ENCODE results near the gene SRGAP3.

Gene SRGAP3

DNA sequence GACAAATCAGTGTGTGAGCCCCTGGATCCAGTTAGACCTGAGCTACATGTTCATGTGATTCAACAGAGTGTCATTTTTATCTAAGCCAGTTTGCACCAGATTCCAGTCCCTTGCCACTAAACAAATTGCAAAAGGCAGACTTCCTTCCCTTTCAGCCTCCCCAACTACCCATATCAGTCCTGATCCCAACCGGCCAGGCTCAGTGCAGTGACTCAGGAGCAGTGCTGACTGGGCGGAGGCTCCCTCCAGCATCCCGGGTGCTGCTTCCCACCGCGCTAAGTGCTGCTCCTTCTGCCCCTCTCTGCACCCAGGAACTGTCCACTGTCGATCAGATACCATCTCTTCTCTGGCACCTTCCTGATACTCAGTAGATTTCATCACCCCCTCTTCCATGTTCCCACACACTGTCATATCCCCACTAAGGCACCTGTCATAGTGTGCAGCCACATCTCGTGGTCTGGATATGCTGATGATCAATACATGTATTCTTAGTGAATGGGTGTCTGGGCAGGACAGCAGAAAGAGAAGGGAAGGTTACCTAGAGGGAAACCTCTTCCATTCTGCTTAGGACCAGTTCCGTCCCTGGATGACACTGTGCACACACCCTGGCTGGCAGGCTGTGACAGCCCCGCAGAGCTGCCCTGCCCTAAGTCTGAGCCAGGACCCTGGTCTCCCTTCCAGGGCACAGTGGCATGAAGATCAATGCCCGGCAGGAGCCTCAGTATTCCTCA, 177.3 kb downstream of the SRGAP3 start:
- TF ChIP-seq, protein P1, sequence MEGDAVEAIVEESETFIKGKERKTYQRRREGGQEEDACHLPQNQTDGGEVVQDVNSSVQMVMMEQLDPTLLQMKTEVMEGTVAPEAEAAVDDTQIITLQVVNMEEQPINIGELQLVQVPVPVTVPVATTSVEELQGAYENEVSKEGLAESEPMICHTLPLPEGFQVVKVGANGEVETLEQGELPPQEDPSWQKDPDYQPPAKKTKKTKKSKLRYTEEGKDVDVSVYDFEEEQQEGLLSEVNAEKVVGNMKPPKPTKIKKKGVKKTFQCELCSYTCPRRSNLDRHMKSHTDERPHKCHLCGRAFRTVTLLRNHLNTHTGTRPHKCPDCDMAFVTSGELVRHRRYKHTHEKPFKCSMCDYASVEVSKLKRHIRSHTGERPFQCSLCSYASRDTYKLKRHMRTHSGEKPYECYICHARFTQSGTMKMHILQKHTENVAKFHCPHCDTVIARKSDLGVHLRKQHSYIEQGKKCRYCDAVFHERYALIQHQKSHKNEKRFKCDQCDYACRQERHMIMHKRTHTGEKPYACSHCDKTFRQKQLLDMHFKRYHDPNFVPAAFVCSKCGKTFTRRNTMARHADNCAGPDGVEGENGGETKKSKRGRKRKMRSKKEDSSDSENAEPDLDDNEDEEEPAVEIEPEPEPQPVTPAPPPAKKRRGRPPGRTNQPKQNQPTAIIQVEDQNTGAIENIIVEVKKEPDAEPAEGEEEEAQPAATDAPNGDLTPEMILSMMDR (IDR thresholded peaks at IDR 0.05; ENCODE audit: control insufficient read depth, insufficient read depth, low read depth, low read length, missing control alignments): no peak
- H3K4me3 ChIP-seq (ENCODE audit: control insufficient read depth, low read depth, low read length): no peak overlapping the region
- no peak for DNase-seq (ENCODE audit: low read depth)

DNA sequence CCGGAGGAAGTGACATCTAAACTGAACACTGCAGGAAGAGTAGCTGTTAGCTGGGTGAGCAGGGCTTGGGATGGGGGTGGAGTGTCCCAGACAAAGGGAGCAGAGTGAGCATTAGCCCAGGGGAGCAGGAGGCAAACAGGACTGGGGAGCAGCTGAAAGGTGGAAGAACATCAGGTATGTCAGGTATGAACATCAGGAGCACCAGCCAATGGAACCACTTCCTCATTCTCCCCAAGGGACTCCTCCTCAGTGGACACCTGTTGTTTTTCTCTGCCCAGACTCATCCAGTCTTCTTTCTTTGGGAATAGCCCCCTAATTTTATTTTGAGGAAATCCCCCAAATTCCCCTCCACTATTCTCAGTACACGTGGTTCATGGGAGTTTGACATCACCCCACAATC, 178.5 kb downstream of the SRGAP3 start:
- TF ChIP-seq, protein P1 (IDR thresholded peaks at IDR 0.05; ENCODE audit: control insufficient read depth, insufficient read depth, low read depth, low read length, missing control alignments): no peak
- no peak overlapping the region for H3K4me3 ChIP-seq (ENCODE audit: control insufficient read depth, low read depth, low read length)
- DNase-seq (ENCODE audit: low read depth): no peak

DNA sequence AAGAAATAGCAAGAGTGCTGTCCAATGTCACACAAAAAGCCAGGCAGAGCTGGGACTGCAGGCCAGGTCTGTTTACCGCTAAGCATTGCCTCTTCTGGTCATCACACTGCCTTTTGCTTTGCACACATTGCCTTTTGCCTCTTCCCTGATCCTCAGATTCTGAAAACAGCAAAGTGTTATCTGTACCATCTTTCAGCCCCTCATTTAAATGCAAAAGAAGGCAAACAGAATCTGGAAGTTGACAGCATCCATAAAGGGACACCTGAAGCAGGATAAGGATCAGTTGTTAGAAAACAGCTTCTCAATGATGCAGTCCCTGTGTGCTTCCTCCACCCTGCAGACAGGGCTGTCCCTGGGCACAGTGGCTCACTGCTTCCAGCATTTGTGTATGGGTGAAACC, 179.5 kb downstream of the SRGAP3 start:
- DNase-seq (ENCODE audit: low read depth): no peak
- no peak overlapping the region for H3K4me3 ChIP-seq (ENCODE audit: control insufficient read depth, low read depth, low read length)
- TF ChIP-seq, protein P1 (IDR thresholded peaks at IDR 0.05; ENCODE audit: control insufficient read depth, insufficient read depth, low read depth, low read length, missing control alignments): no peak

DNA sequence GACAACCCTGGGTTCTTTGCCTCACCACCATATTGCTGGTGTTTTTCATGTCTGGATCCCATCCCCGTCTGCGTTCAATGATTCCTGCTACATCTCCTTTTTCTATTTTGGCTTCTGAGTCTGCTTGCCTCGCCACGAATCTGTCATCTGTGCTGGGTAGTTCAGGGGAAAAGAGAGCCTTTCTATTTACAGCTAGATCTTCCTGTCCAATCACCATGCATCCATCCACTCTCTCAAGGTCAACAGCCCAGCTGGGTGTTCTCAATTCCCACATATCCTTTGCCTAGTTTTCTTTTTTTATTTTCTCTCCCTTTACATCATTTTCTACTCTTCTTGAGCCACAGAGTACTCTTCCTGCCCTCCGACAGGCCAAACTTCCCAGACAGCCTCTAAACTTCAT, 181.4 kb downstream of the SRGAP3 start:
- TF ChIP-seq, protein P1 (IDR thresholded peaks at IDR 0.05; ENCODE audit: control insufficient read depth, insufficient read depth, low read depth, low read length, missing control alignments): no peak
- no peak overlapping the region for H3K4me3 ChIP-seq (ENCODE audit: control insufficient read depth, low read depth, low read length)
- DNase-seq (ENCODE audit: low read depth): no peak

DNA sequence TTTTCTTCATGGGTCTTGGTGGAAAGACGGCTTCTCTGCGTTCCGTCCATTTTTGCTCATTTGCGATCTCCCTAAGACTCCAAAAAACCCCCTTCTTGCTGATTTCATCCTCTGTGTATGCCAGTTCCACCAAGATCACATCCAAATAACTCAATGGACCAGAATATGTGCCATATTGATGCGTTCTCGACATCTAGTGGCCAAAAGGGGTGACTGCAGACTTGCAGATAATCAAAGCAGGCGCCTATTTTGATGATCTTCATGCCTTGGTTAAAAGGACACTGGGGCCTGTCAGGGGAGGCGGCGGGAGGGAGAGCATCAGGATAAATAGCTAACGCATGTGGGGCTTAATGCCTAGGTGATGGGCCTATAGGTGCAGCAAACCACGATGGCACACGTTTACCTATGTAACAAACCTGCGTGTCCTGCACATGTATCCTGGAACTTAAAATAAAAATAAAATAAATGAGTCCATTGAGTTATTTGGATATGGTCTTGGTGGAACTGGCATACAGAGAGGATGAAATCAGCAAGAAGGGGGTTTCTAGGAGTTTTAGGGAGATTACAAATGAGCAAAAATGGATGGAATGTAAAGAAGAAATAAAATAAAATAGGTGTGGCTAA, 182.0 kb downstream of the SRGAP3 start:
- TF ChIP-seq, protein P1 (IDR thresholded peaks at IDR 0.05; ENCODE audit: control insufficient read depth, insufficient read depth, low read depth, low read length, missing control alignments): peak; percentile 99
- no peak overlapping the region for H3K4me3 ChIP-seq (ENCODE audit: control insufficient read depth, low read depth, low read length)
- DNase-seq (ENCODE audit: low read depth): peak; percentile 27

DNA sequence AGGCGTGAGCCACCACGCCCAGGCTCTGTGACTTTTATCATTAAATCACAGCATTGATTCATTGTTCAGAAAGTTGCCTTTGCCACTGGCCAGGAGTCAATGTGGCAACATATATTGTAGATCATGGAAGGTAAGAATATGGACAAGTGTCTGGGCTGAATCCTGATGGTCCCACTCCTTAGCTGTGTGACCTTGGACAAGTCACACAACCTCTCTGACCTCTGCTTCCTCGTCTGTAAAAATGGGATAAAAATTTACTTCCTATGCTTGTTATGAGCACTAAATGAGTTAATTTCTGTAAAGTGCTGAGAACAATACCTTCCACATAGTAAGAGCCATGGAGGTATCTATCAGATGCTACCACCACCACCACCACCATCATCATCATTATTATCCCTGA, 182.7 kb downstream of the SRGAP3 start:
- TF ChIP-seq, protein P1 (IDR thresholded peaks at IDR 0.05; ENCODE audit: control insufficient read depth, insufficient read depth, low read depth, low read length, missing control alignments): no peak
- no peak overlapping the region for H3K4me3 ChIP-seq (ENCODE audit: control insufficient read depth, low read depth, low read length)
- no peak for DNase-seq (ENCODE audit: low read depth)
